Measurements from ENCODE around the gene CPNE1. TPM values are rescaled to one million over a fixed set of nuclear protein-coding genes. Genes with fewer than 3 reads are reported as not detected.

CPNE1 gene
- total RNA-seq, 2 experiments from 2014 or later = 308 to 324 TPM

DNA sequence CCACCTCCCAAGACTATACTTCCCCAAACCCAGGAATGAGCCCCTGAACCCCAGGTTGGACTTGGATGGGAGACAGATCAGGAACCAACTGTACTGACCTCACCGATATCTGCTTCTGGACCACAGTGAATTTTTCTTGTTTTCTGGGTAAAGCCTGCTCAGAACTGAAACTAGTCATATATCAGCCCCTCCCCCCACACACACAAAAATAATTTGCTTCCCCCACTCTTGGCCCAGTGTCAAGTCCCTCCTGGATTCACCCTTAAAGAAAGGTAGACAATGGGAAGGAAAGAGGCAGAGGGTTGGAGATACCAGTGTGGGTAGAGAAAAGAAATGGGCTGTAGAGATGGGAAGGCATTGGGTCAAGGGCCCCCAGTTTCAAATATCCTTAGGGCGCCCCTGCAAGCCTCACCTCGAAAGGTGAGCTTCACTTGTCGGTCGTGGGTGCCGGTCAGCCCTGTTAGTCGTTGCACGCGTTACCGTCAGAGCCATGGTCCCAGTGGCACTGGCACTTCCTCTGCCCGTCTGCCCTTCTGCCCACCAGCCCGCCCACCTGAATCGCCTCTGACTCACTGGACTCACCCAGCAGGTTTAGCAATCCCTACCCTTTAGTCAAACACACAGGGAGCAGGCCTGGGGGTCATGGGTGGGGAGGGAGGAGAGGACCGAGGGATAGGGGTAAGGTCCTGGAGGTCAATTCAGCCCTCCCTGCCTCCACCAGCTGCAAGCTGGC is 57.5 kb downstream of the CPNE1 start:
- ChIA-PET POLR2A (interaction anchor here (2.3 kb wide), 1 partner anchor 56 kb away, joined by 6 read pairs; no protein-coding TSS in a partner anchor), CTCF (no interaction called here)
- no peaks in the 10 kb centered on the region for H3K4me1 Mint-ChIP-seq (ENCODE audit: low read depth)
- H3K4me3 Mint-ChIP-seq = no peak overlapping the region
- ATAC-seq (no peak), DNase-seq (no peak)
- peaks cover 10% of the 10 kb centered on the region for H3K27me3 Mint-ChIP-seq
- TF ChIP-seq, protein P1, sequence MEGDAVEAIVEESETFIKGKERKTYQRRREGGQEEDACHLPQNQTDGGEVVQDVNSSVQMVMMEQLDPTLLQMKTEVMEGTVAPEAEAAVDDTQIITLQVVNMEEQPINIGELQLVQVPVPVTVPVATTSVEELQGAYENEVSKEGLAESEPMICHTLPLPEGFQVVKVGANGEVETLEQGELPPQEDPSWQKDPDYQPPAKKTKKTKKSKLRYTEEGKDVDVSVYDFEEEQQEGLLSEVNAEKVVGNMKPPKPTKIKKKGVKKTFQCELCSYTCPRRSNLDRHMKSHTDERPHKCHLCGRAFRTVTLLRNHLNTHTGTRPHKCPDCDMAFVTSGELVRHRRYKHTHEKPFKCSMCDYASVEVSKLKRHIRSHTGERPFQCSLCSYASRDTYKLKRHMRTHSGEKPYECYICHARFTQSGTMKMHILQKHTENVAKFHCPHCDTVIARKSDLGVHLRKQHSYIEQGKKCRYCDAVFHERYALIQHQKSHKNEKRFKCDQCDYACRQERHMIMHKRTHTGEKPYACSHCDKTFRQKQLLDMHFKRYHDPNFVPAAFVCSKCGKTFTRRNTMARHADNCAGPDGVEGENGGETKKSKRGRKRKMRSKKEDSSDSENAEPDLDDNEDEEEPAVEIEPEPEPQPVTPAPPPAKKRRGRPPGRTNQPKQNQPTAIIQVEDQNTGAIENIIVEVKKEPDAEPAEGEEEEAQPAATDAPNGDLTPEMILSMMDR (IDR thresholded peaks at IDR 0.05) = no peak
- H3K9me3 Mint-ChIP-seq = no peaks in the 10 kb centered on the region
- no peak overlapping the region for H3K27ac Mint-ChIP-seq
- no peaks in the 10 kb centered on the region for H3K36me3 Mint-ChIP-seq (ENCODE audit: low read depth)
- intact Hi-C loops (cut with micrococcal nuclease) = no loop called here

- Mint-ChIP-seq H3K27ac (no peak overlapping the region), H3K4me3 (no peak overlapping the region), H3K27me3 (peaks cover 16% of the 10 kb centered on the region), H3K9me3 (no peaks in the 10 kb centered on the region), H3K36me3 (ENCODE audit: low read depth) (no peaks in the 10 kb centered on the region), H3K4me1 (ENCODE audit: low read depth) (peaks cover 3% of the 10 kb centered on the region)
- DNase-seq (no peak), ATAC-seq (no peak)
- intact Hi-C loops (cut with micrococcal nuclease) = no loop called here
- TF ChIP-seq, protein P1 (IDR thresholded peaks at IDR 0.05) = no peak
- CTCF ChIA-PET = no interaction called here
- POLR2A ChIA-PET = interaction anchor here (1.0 to 2.3 kb wide), 4 partner anchors 12 to 348 kb away, joined by 3 to 6 read pairs (median 5); partner anchors contain the start of gene SCAND1
Measured at GRCh38 chr20:35606127-35606526, 58.6 kb downstream of the CPNE1 start.

DNA sequence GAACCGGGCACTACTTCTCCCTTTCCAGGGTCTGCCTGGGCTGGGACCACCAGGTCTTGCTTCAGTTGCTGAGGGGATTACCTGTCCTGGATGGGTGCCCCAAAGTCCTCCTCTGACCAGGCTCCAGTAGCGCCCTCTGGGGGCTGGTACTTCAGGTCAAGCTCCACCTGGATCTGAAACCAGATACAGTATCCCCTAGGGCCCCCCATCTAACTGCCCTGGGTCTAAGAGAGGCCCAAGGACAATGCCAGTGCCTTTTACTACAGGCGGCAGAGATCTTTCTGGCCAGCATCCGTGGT is 60.3 kb downstream of the CPNE1 start:
- H3K27ac Mint-ChIP-seq = no peak overlapping the region
- H3K4me3 Mint-ChIP-seq = no peak overlapping the region
- TF ChIP-seq, protein P1 (IDR thresholded peaks at IDR 0.05) = peak; percentile 40
- peaks cover 23% of the 10 kb centered on the region for H3K27me3 Mint-ChIP-seq
- peak; percentile 44 for DNase-seq
- no peaks in the 10 kb centered on the region for H3K9me3 Mint-ChIP-seq
- H3K4me1 Mint-ChIP-seq (ENCODE audit: low read depth) = peaks cover 4% of the 10 kb centered on the region
- intact Hi-C loops (cut with micrococcal nuclease) = no loop called here
- H3K36me3 Mint-ChIP-seq (ENCODE audit: low read depth) = no peaks in the 10 kb centered on the region
- ChIA-PET CTCF (interaction anchor here (1.0 to 2.7 kb wide), 3 partner anchors 13 to 51 kb away, joined by 3 to 13 read pairs (median 5); no protein-coding TSS in a partner anchor), POLR2A (interaction anchor here (0.8 to 2.0 kb wide), 5 partner anchors 10 to 350 kb away, joined by 3 to 5 read pairs (median 3); partner anchors contain the start of genes RBM39 and SCAND1)
- ATAC-seq = no peak

GRCh38 chr20:35603695-35604448 is 60.8 kb downstream of the CPNE1 start:
- Mint-ChIP-seq H3K36me3 (ENCODE audit: low read depth) (no peaks in the 10 kb centered on the region), H3K4me3 (no peak overlapping the region)

More at GRCh38 chr20:35603695-35604448, 60.8 kb downstream of the CPNE1 start:
- intact Hi-C loops (cut with micrococcal nuclease) = no loop called here
- no peak overlapping the region for H3K27ac Mint-ChIP-seq
- H3K27me3 Mint-ChIP-seq = peaks cover 23% of the 10 kb centered on the region
- DNase-seq (no peak), ATAC-seq (no peak)
- POLR2A ChIA-PET = interaction anchor here (0.8 to 2.0 kb wide), 8 partner anchors 10 to 350 kb away, joined by 3 to 8 read pairs (median 3); partner anchors contain the start of genes ERGIC3, RBM39, SCAND1 and SPAG4
- no peaks in the 10 kb centered on the region for H3K9me3 Mint-ChIP-seq
- TF ChIP-seq, protein P1 (IDR thresholded peaks at IDR 0.05) = no peak
- peaks cover 4% of the 10 kb centered on the region for H3K4me1 Mint-ChIP-seq (ENCODE audit: low read depth)
- CTCF ChIA-PET = interaction anchor here (0.8 to 2.7 kb wide), 5 partner anchors 13 to 60 kb away, joined by 3 to 13 read pairs (median 3); no protein-coding TSS in a partner anchor

Data from activated CD8-positive, alpha-beta T cell treated with anti-CD3 and anti-CD28 coated beads for 36 hours (primary cell).